GM21825 (cell line): ENCODE data around the gene TNFAIP8L1.
"Not testable (repeated sequence)": the region's sequence is repeated elsewhere in the genome, so short reads cannot be mapped to it uniquely, and the experiment has no call there.

ENCODE experiments used
- ATAC-seq: cut with Tn5 transposase; IDR thresholded peaks from one replicate; pipeline ENCODE4 v1.9.1; 2021; ENCODE audit warnings: mild to moderate bottlenecking, moderate library complexity; ENCODE audit not compliant: unreplicated experiment

The TNFAIP8L1 gene

GRCh38 chr19:4638828-4639530, at the start of gene TNFAIP8L1:
TNFAIP8L1 (plus strand) TSS chr19:4639516; CDS start chr19:4651870, 12,354 bp downstream.
- peak; percentile 58 for ATAC-seq

DNA sequence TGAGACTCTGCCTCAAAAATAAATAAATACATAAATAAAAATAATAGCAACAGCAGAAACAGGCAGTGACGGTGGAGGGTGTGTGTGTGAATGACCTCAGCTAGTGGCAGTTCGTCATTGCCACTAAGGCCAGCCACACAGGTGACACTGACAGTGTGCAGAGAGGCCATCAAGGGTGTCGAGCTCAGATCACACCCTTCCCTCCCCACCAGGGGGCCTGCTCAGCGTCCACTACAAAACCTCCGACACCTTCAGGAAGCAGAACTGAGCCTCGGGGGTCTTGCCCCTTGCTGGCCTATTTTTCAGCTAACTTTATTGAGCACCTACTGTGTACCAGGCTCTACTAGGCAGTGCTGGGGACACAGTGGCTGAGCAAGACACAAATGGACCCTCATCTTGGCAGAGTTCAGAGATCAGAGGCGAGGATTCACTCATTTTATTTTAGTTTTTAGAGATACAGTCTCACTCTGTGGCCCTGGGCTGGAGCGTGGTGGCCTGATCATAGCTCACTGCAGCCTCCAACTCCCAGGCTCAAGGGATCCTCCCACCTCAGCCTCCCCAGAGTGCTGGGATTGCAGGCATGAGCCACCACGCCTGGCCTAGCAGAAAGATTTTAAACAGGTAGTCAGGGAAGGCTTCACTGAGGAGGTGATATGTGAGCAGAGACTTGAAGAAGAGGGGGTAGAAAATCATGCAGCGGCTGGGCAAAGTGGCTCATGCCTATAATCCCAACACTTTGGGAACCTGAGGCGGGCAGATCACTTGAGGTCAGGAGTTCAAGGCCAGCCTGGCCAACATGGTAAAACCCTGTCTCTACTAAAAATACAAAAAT, 49.5 kb upstream of the TNFAIP8L1 start:
- no peak for ATAC-seq

DNA sequence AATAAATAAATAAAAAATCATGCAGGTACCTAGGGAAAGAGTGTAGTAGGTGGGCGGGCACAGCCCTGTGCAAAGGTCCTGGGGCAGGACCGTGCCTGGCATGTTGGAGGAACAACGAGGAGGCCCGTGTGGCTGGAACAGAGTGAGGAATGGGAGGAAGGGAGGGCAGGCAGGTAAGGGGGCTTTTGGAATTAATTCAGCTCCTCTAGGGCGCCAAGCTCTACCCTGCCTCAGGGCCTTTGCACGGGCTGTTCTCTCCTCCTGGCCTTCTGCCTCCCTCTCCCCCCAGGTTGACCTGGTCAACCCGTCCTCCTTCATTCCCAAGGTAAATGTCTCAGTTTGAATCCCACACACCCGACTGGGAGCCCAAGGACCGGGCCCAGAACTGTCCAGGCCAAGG, 48.8 kb upstream of the TNFAIP8L1 start:
- ATAC-seq, result no peak

DNA sequence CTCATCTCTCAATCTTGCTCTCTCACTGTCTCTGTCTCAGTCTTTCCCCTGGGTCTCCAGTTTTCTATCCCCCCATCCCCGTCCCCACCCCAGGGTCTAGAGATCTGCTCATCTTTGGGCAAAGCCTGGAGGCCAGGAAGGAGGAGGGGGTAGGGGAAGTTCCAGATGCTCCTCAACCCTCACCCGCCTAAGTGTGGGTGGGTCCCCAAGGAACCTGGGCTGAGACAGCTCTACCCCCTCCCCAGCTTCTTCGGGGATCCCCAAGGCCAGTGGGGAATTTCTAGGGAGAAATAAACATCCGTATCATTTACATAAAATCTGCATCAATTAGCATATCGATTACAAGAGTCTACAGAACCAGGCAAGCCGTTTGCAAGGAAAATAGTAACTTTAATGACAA, 48.0 kb upstream of the TNFAIP8L1 start:
- no peak for ATAC-seq

DNA sequence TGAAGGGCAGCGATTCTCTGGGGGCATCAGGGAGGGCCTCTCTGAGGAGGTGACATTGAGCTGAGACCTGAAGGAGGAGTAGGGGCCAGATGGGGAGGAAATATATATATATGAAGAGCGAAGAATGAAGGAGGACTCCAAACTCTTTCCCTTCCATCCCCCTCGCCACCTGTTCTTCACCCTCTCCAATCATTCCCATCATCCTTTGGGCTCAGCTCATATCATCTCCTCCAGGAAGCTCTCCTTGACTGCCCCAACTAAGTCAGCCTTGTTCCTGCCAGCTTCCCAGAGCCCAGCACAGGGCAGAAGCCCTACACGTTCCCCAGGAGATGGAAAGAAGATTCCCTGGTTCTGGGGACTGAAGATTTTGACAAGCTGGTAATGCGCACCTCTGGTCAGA, 46.9 kb upstream of the TNFAIP8L1 start:
- no peak for ATAC-seq

DNA sequence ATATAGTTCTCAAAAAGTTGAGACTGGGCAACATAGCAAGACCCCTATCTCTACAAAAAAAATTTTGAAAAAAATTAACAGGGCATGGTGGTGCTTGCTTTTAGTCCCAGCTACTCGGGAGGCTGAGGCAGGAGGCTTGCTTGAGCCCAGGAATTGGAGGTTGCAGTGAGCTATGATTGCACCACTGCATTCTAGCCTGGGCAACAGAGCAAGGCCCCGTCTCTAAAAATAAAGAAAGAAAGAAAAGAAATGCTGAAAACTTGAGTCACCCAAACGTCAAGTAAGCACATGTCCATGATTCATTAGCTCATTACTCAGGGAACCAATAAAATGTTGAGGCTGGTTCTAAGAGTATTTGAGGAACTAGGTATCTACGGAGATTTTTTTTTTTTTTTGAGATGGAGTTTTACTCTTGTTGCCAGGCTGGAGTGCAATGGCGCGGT, 45.9 kb upstream of the TNFAIP8L1 start:
- no peak for ATAC-seq

DNA sequence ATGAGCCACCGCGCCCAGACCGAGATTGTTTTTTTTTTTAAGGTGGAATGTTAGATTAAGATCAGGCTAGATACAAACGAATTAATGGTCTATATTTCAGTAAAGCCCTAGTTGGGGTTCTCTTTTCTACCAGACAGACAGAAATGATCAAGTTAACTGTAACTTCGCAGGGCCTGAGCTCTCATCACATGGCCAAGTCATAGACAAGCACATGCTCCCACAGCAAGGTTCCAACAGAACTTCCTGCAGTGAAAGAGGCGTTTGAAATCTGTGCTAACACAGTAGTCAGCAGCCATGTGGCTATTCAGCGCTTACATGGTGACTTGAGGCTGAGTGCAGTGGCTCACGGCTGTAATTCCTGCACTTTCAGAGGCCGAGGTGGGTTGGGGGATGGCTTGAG, 45.1 kb upstream of the TNFAIP8L1 start:
- ATAC-seq, result no peak

DNA sequence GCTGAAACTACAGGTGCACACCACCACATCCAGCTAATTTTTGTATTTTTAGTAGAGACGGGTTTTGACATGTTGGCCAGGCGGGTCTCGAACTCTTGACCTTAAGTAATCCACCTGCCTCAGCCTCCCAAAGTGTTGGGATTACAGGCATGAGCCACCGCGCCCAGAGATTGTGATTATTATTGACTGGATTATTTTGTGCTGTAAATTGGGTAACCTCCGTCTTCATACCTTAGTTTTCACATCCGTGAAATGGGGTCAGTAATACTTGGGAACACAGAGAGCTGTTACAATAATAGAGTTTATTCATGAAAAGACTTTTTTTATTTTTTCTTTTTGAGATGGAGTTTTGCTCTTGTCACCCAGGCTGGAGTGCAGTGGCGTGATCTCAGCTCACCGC, 44.2 kb upstream of the TNFAIP8L1 start:
- ATAC-seq, result not testable (repeated sequence)

GRCh38 chr19:4596033-4596904, 43.0 kb upstream of the TNFAIP8L1 start:
- ATAC-seq, result no peak

GRCh38 chr19:4597278-4597974, 41.9 kb upstream of the TNFAIP8L1 start:
- no peak for ATAC-seq

- no peak for ATAC-seq
These were observed 41.2 kb upstream of the TNFAIP8L1 start for GRCh38 chr19:4597975-4598671.

- ATAC-seq, result no peak
These were observed 40.6 kb upstream of the TNFAIP8L1 start for GRCh38 chr19:4598712-4599111.

GRCh38 chr19:4600082-4600481, 39.2 kb upstream of the TNFAIP8L1 start:
- ATAC-seq, result no peak

GRCh38 chr19:4600893-4601292, 38.4 kb upstream of the TNFAIP8L1 start:
- ATAC-seq, result no peak

DNA sequence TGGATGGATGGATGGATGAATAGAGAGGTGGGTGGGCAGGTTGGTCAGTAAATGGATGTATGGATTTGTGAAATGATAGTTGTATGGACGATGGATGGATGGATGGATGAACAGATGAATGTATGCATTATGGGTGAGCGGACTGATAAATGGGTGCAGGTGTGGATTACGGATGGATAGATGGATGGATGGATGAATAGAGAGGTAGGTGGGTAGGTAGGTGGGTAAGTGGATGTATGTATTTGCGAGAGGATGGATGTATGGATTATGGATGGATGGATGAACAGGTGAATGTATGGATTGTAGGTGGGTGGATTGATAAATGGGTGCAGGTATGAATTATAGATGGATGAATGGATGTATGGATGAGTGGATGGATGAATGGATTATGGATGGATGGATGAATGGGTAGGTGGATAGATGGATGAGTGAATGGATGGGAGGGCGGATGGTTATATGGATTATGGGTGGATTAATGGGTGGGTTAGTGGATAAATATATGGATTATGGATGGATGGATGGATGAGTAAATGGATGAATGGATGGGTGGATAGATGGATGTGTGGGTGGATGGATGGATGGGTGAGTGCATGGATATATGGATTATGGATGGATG, 37.0 kb upstream of the TNFAIP8L1 start:
- no peak for ATAC-seq

DNA sequence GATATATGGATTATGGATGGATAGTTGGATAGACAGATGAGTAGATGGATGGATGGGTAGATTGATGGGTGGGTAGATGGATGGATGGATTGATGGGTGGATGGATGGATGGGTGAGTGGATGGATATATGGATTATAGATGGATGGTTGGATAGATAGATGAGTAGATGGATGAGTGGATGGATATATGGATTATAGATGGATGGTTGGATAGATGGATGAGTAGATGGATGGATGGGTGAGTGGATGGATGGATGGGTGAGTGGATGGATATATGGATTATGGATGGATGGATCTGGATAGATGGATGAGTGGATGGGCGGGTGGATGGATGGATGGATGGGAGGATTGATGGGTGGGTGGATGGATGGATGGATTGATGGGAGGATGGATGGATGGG, 36.4 kb upstream of the TNFAIP8L1 start:
- ATAC-seq, result no peak

- no peak for ATAC-seq
These were observed 34.4 kb upstream of the TNFAIP8L1 start for GRCh38 chr19:4604912-4605311.

GRCh38 chr19:4606181-4606580, 33.1 kb upstream of the TNFAIP8L1 start:
- ATAC-seq, result no peak

- ATAC-seq, result no peak
These were observed 32.2 kb upstream of the TNFAIP8L1 start for GRCh38 chr19:4606921-4607678.
